GM13977 (cell line): ENCODE data around the gene TEX48.
A peak's percentile ranks its signal among the peaks of the same experiment; 100 is the strongest.

ENCODE experiments used
- DNase-seq: peaks from one replicate; pipeline ENCODE4 v3.0.0; 2012; ENCODE audit warnings: low spot score
- in situ Hi-C: fragments of 300-500 bp; cut with MboI; formaldehyde crosslinking; loops from one replicate; pipeline ENCODE4 v1.12.0; 2022; ENCODE audit warnings: low sequenced_read_pairs, low pct_unique_long_range_greater_than_20kb, mixed read lengths, inconsistent platforms; ENCODE audit not compliant: unreplicated experiment
- TF ChIP-seq, protein P1 (sequence below): IDR thresholded peaks from 2 replicates; pipeline ENCODE4 v1.5.1; 2012; ENCODE audit warnings: mild to moderate bottlenecking, control low read depth; ENCODE audit not compliant: insufficient read depth; ENCODE audit errors: extremely low read depth, missing control alignments

Gene TEX48

DNA sequence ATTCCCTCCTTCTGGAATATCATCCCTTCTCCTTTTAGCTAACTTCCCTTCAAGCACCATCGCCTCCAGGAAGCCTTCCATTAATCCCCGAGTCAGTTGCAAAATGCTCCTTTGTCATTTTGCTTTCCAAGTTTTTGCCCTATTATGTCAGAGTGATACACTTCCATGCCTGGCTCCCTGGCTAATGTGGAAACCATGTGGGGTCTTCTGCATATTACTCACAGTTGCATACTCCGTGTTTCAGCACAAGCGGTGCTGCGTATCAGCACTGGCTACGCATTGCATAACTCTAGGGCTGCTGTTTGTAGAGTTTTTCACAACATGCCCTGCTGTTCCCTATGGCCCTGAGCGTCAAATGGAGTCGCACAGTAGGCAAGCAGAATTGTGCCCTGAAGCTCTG, 26.3 kb downstream of the TEX48 start:
- in situ Hi-C loops = no loop called here
- TF ChIP-seq, protein P1, sequence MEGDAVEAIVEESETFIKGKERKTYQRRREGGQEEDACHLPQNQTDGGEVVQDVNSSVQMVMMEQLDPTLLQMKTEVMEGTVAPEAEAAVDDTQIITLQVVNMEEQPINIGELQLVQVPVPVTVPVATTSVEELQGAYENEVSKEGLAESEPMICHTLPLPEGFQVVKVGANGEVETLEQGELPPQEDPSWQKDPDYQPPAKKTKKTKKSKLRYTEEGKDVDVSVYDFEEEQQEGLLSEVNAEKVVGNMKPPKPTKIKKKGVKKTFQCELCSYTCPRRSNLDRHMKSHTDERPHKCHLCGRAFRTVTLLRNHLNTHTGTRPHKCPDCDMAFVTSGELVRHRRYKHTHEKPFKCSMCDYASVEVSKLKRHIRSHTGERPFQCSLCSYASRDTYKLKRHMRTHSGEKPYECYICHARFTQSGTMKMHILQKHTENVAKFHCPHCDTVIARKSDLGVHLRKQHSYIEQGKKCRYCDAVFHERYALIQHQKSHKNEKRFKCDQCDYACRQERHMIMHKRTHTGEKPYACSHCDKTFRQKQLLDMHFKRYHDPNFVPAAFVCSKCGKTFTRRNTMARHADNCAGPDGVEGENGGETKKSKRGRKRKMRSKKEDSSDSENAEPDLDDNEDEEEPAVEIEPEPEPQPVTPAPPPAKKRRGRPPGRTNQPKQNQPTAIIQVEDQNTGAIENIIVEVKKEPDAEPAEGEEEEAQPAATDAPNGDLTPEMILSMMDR = no peak

DNA sequence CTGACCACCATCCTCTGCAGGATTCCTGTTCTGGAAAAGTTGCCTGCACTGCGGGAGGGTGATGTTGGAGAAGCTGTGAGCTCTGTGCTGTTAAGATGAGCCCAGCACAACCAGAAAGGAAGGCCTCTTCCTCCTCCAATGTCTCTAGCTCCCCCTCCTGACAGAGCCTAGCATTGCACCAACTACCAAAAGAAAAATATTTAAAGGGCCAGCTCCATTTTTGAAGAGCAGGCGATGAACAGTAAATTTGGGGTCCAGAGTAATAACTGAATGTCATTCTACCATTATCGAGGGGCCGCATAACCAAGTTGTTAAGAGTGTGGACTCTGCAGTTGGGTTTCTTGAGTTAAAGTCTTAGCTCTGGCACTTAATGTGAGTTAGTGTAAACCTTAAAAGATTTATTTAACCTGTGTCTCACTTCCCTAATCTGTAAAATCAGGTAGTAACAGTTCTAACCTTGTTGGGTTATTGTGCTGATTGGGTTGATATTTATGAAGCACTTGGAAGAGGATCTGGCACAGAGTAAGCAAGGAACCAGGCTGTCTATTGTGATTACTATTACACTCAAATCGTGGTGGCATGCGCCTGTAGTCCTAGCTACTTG, 28.3 kb downstream of the TEX48 start:
- in situ Hi-C loops = loop anchor here (5.0 kb wide), 1 partner anchor 246 kb away; no protein-coding TSS in a partner anchor
- TF ChIP-seq, protein P1 = peak; percentile 85
- peak; percentile 77 for DNase-seq

More for the DNA sequence above, 26.3 kb downstream of the TEX48 start:
- no peak for DNase-seq

DNA sequence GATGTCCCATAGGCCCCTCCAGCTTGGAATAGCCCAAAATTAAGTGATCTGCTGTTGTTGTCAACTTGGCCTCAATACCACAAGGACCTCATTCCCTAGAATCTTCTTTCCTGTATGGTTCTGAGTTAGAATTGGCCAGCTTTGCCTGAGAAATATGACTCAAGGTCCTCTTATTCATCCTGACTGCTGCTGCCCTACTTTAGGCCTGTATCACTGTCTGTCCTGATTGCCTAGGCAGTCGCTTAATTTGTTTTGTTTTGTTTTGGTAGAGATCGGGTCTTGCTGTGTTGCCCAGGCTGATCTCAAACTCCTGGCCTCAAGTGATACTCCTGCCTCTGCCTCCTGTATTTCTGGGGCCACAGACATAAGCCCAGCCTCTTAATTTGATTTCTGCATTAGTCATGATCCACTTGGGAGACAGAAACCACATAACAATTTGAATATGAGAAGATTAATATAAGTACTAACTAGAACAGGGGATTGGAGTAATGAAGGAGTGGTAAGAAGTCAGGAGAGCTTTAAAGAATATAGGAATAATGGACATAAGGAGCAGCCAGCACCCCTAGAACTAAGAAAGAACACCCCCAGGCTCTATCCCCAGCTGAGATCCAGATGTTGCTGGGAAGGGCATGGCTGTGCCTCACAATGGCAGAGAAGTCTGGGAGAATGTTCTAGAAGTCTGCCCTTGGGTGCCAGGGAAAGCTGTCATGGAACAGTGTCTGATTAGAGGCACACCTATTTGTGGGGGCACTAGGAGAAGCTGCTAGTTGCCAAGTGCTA, 29.0 kb downstream of the TEX48 start:
- in situ Hi-C loops = loop anchor here (5.0 kb wide), 1 partner anchor 246 kb away; no protein-coding TSS in a partner anchor
- TF ChIP-seq, protein P1 = no peak
- DNase-seq = no peak

DNA sequence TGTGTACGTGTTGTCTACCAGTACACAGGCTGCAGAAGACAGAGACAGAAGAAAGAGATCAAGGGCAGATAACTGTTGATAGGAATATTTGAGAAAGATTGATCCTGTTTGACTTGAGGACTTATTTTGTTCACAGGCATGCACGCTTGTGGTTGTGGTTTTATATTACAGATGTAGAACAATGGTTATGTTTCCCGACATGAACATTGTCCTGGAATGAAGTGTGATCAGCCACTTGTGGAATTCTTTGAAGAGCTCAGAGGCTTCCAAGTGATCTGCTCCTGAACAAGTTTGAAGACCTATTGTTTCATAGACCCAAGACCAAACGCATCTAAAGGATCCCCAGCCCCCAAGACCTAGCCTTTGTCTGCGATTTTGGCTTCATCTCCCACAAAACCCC, 38.1 kb downstream of the TEX48 start:
- no peak for DNase-seq
- TF ChIP-seq, protein P1 = no peak
- in situ Hi-C loops = no loop called here

DNA sequence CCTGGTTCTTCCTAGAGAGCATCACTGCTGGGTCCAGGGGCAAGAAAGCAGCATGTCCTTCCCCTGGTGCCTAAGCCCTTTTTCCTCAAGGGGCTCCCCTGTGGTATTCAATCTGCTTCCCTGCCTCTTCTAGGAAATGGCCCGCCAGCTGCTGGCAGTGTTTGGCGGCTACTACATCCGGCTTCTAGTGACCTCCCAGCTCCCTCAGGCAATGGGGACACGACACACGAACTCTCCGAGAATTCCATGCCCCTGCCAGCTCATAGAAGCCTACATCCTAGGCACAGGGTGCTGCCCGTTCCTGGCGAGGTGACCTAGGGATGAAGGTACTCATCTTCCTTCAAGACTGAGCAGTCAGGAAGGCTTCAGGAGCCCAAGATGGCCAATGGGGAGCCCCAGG, 39.0 kb downstream of the TEX48 start:
- in situ Hi-C loops = no loop called here
- TF ChIP-seq, protein P1 = no peak
- no peak for DNase-seq

DNA sequence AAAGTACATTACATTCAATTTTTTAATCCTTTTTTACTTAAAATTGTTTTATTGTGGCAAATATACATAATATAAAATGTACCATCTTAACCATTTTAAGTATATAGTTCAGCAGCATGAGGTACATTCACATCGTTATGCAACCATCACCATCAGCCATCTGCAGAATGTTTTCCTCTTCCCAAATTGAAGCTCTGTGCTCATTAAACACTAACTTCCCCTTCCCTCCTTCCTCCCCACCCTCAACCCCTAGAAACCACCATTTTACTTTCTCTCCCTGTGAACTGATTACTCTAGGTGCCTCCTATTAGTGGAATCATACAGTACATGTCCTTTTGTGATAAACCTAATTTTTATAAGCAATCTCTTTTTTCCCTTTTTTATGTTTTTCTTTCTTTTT, 40.0 kb downstream of the TEX48 start:
- no peak for DNase-seq
- TF ChIP-seq, protein P1 = no peak
- in situ Hi-C loops = no loop called here
